PC-3 (cell line): ENCODE data around the gene KDM3B.

Experiments
- CTCF ChIP-seq: fragments of 300-600 bp; sonication (generic); conservative IDR thresholded peaks from 2 replicates; pipeline ENCODE4 v1.5.1; 2017; ENCODE audit warnings: antibody characterized with exemption, low read depth, mild to moderate bottlenecking, low read length
- EZH2 ChIP-seq: fragments of 300-600 bp; sonication (generic); IDR thresholded peaks from one replicate; pipeline ENCODE4 v1.6.1; 2017; ENCODE audit warnings: antibody characterized with exemption, mild to moderate bottlenecking, low read length; ENCODE audit not compliant: unreplicated experiment

GRCh38 chr5:138468133-138468965, 115.9 kb downstream of the KDM3B start:
- TF ChIP-seq CTCF (no peak), EZH2 (no peak)
